HepG2 (cell line): ENCODE results near the gene MCOLN1. TPM values are rescaled to one million over a fixed set of nuclear protein-coding genes. Genes with fewer than 3 reads are reported as not detected.

Experiments used
- ARHGAP35 ChIP-seq: sonication (generic); formaldehyde crosslinking; IDR thresholded peaks from 2 replicates; pipeline ENCODE4 v1.9.0; 2022; ENCODE audit warnings: mild to moderate bottlenecking, inconsistent platforms, moderate library complexity, missing genetic modification reagents, borderline replicate concordance
- ARNT ChIP-seq: fragments of 450-650 bp; IDR thresholded peaks from 2 replicates; pipeline ENCODE4 v1.6.1; 2017
- ATF7 ChIP-seq, 2 experiments: fragments of 450-650 bp in 1 of 2; sonication (generic) in 1 of 2; formaldehyde crosslinking in 1 of 2; IDR thresholded peaks; 2 replicates each; pipeline versions ENCODE4 v1.4.0 to v1.6.1; 2016 to 2020; ENCODE audit warnings: antibody characterized with exemption in 1 of 2, mild to moderate bottlenecking in 1 of 2, missing genetic modification reagents in 1 of 2
- CBFB ChIP-seq: sonication (generic); formaldehyde crosslinking; IDR thresholded peaks from 2 replicates; pipeline ENCODE4 v1.4.0; 2020; ENCODE audit warnings: missing genetic modification reagents
- CC2D1A ChIP-seq: sonication (generic); formaldehyde crosslinking; IDR thresholded peaks from 2 replicates; pipeline ENCODE4 v1.8.1; 2023; ENCODE audit warnings: mild to moderate bottlenecking, missing genetic modification reagents
- FLYWCH1 ChIP-seq: sonication (generic); formaldehyde crosslinking; IDR thresholded peaks from 2 replicates; pipeline ENCODE4 v1.8.1; 2023; ENCODE audit warnings: mild to moderate bottlenecking, missing genetic modification reagents
- FOXP1 ChIP-seq, 2 experiments: fragments of 450-650 bp in 1 of 2; IDR thresholded peaks; 2 replicates each; pipeline ENCODE4 v1.6.1; 2017 to 2018; ENCODE audit warnings: antibody characterized with exemption in 1 of 2
- MEIS1 ChIP-seq: sonication (generic); formaldehyde crosslinking; IDR thresholded peaks from 2 replicates; pipeline ENCODE4 v1.9.0; 2021; ENCODE audit warnings: mild to moderate bottlenecking, missing genetic modification reagents, moderate library complexity, borderline replicate concordance
- NFIC ChIP-seq: IDR thresholded peaks from 2 replicates; pipeline ENCODE4 v1.6.1; 2012; ENCODE audit warnings: mild to moderate bottlenecking, low read length, inconsistent platforms
- NFRKB ChIP-seq: fragments of 450-650 bp; IDR thresholded peaks from 2 replicates; pipeline ENCODE4 v1.6.1; 2017
- NKX3-1 ChIP-seq: sonication (generic); formaldehyde crosslinking; IDR thresholded peaks from 2 replicates; pipeline ENCODE4 v1.5.0; 2020; ENCODE audit warnings: missing genetic modification reagents
- PAF1 ChIP-seq: IDR thresholded peaks from 2 replicates; pipeline ENCODE4 v1.6.1; 2016; ENCODE audit warnings: missing genetic modification reagents, missing compliant biosample characterization
- PTBP1 ChIP-seq: fragments of 200-400 bp; formaldehyde crosslinking; IDR thresholded peaks from 2 replicates; pipeline ENCODE4 v1.6.1; 2018; ENCODE audit warnings: low read length, low read depth; ENCODE audit not compliant: poor library complexity, severe bottlenecking
- SAP130 ChIP-seq: IDR thresholded peaks from 2 replicates; pipeline ENCODE4 v1.6.1; 2016; ENCODE audit warnings: low read depth
- SOX6 ChIP-seq, 2 experiments: fragments of 450-650 bp in 1 of 2; sonication (generic) in 1 of 2; formaldehyde crosslinking in 1 of 2; IDR thresholded peaks; 2 replicates each; pipeline versions ENCODE4 v1.4.0 to v1.6.1; 2017 to 2020; ENCODE audit warnings: antibody characterized with exemption in 1 of 2, mild to moderate bottlenecking in 1 of 2, missing genetic modification reagents in 1 of 2
- STAG1 ChIP-seq: sonication (generic); formaldehyde crosslinking; IDR thresholded peaks from 2 replicates; pipeline ENCODE4 v1.4.0; 2020; ENCODE audit warnings: missing genetic modification reagents
- YY1 ChIP-seq: IDR thresholded peaks from 2 replicates; pipeline ENCODE4 v1.6.1; 2011; ENCODE audit warnings: low read length, low read depth, moderate library complexity, mild to moderate bottlenecking; ENCODE audit not compliant: insufficient read depth, insufficient replicate concordance
- ZFP36 ChIP-seq: fragments of 150-350 bp; IDR thresholded peaks from 2 replicates; pipeline ENCODE4 v1.6.1; 2018; ENCODE audit warnings: borderline replicate concordance, low read length, low read depth; ENCODE audit not compliant: partially characterized antibody
- ZNF20 ChIP-seq: sonication (generic); formaldehyde crosslinking; IDR thresholded peaks from 2 replicates; pipeline ENCODE4 v1.4.0; 2020; ENCODE audit warnings: mild to moderate bottlenecking, moderate library complexity, missing genetic modification reagents
- ZNF230 ChIP-seq: sonication (generic); formaldehyde crosslinking; IDR thresholded peaks from 2 replicates; pipeline ENCODE4 v1.4.0; 2020; ENCODE audit warnings: mild to moderate bottlenecking, missing genetic modification reagents
- ZNF382 ChIP-seq: sonication (generic); formaldehyde crosslinking; IDR thresholded peaks from 2 replicates; pipeline ENCODE4 v1.5.0; 2020; ENCODE audit warnings: missing genetic modification reagents, mild to moderate bottlenecking, borderline replicate concordance
- ZNF616 ChIP-seq: sonication (generic); formaldehyde crosslinking; IDR thresholded peaks from 2 replicates; pipeline ENCODE4 v1.5.0; 2020; ENCODE audit warnings: low read depth, mild to moderate bottlenecking, missing genetic modification reagents
- ZNF775 ChIP-seq: sonication (generic); formaldehyde crosslinking; IDR thresholded peaks from 2 replicates; pipeline ENCODE4 v1.4.0; 2020; ENCODE audit warnings: missing genetic modification reagents, mild to moderate bottlenecking, moderate library complexity, borderline replicate concordance
- ZSCAN20 ChIP-seq: sonication (generic); formaldehyde crosslinking; IDR thresholded peaks from 2 replicates; pipeline ENCODE4 v1.4.0; 2020; ENCODE audit warnings: missing genetic modification reagents, mild to moderate bottlenecking, borderline replicate concordance
- polyA plus RNA-seq, 8 experiments: library from polyadenylated mRNA; depleted of rRNA in 3 of 8; stranded (reverse) in 7 of 8; unstranded in 1 of 8; fragments of >200 nt; fragmentation: Illumina TruSeq in 4 of 8; extraction: Trizol in 4 of 8; gene quantifications; 2 replicates each; pipeline versions ENCODE4 v1.2.1 to v1.2.3, GENCODE V29; 2011 to 2016; ENCODE audit warnings: low read depth in 4 of 8, missing spikeins in 1 of 8, mixed read lengths in 1 of 8; ENCODE audit not compliant: insufficient read depth in 1 of 8
- total RNA-seq, 5 experiments: library from RNA; depleted of rRNA; stranded (reverse); fragments of >200 nt; fragmentation: Illumina TruSeq; extraction: Trizol; gene quantifications; 2 replicates each; pipeline ENCODE4 v1.2.3, GENCODE V29; 2016; ENCODE audit warnings: low read depth in 1 of 5
- TF ChIP-seq, protein P1 (sequence below): sonication (generic); formaldehyde crosslinking; IDR thresholded peaks from 2 replicates; pipeline ENCODE4 v1.5.1; 2020; ENCODE audit warnings: missing genetic modification reagents, mild to moderate bottlenecking, borderline replicate concordance
- TF ChIP-seq, protein P2 (sequence below): sonication (generic); formaldehyde crosslinking; IDR thresholded peaks from 2 replicates; pipeline ENCODE4 v1.4.0; 2020; ENCODE audit warnings: mild to moderate bottlenecking, missing genetic modification reagents
- TF ChIP-seq, protein P3 (sequence below): IDR thresholded peaks from 2 replicates; pipeline ENCODE4 v1.6.1; 2016; ENCODE audit warnings: low read depth, borderline replicate concordance
- TF ChIP-seq, protein P4 (sequence below), 2 experiments: fragments of 450-650 bp in 1 of 2; sonication (generic) in 1 of 2; formaldehyde crosslinking; IDR thresholded peaks; 2 replicates each; pipeline versions ENCODE4 v1.5.0 to v1.8.0; 2020 to 2022; ENCODE audit warnings: mild to moderate bottlenecking in 1 of 2, missing genetic modification reagents in 1 of 2

The MCOLN1 gene
- total and polyA plus RNA-seq, 2 of the 13 experiments (the other 11 are each of a cell fraction or from before 2014, with no cell fraction given) = 3.4 to 15.7 TPM

DNA sequence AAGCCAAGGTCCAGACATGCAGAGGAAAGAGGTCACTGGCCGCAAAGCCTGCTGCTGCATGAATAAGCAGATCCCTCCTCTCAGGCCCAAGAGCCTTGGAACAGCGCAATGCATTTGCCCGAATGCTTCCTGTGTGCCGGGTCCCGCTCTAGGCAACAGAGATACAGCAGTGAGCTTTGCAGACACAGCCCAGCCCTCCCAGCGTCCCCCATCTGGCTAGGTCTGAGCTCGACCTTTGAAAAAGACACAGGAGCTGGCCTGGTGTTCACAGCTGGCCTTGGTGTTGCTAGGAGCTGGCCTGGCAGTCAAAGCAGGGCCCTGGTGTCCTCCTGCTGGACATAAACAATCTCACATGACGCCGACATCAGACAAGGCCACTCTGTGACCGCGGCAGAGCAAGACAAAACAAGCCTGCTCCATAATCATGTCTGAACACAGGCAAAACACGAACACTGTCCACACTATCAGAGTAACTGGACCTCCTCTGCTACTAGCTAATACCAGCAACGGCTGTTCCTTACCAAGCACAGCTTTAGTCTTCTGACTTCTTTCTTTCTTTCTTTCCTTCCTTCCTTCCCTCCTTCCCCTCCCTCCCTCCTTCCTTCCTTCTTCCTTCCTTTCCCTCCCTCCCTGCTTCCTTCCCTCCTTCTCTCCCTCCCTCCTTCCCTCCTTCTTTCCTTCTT is 27.9 kb upstream of the MCOLN1 start (continued):
- TF ChIP-seq STAG1 (CRISPR knock-in tag) = 0 out of 2 replicates have a peak, but pooled peaks have one; percentile 31
- no peak for TF ChIP-seq MEIS1 (CRISPR knock-in tag)
- no peak for TF ChIP-seq NFIC
- peak; percentile 81 for TF ChIP-seq SAP130 (CRISPR knock-in tag)
- no peak for TF ChIP-seq ZNF382
- no peak for TF ChIP-seq CC2D1A (CRISPR knock-in tag)
- TF ChIP-seq FOXP1 (IDR thresholded peaks at IDR 0.05) = 0 out of 2 replicates have a peak, but pooled peaks have one; percentile 18
- no peak for TF ChIP-seq FOXP1 (CRISPR knock-in tag; IDR thresholded peaks at IDR 0.05)
- no peak for TF ChIP-seq ARNT
- TF ChIP-seq ARHGAP35 (CRISPR knock-in tag) = 0 out of 2 replicates have a peak, but pooled peaks have one; percentile 44
- no peak for TF ChIP-seq ZFP36
- no peak for TF ChIP-seq FLYWCH1
- no peak for TF ChIP-seq YY1
- no peak for TF ChIP-seq SOX6 (IDR thresholded peaks at IDR 0.05)
- peak; percentile 63; the same call in 1 of the 2 replicates for TF ChIP-seq SOX6 (CRISPR knock-in tag; IDR thresholded peaks at IDR 0.05)
- no peak for TF ChIP-seq CBFB (CRISPR knock-in tag)
- TF ChIP-seq ZNF775 (CRISPR knock-in tag) = no peak
- no peak for TF ChIP-seq ATF7 (IDR thresholded peaks at IDR 0.05)
- no peak for TF ChIP-seq ATF7 (CRISPR knock-in tag; IDR thresholded peaks at IDR 0.05)
- TF ChIP-seq PTBP1 = no peak
- TF ChIP-seq, protein P1, sequence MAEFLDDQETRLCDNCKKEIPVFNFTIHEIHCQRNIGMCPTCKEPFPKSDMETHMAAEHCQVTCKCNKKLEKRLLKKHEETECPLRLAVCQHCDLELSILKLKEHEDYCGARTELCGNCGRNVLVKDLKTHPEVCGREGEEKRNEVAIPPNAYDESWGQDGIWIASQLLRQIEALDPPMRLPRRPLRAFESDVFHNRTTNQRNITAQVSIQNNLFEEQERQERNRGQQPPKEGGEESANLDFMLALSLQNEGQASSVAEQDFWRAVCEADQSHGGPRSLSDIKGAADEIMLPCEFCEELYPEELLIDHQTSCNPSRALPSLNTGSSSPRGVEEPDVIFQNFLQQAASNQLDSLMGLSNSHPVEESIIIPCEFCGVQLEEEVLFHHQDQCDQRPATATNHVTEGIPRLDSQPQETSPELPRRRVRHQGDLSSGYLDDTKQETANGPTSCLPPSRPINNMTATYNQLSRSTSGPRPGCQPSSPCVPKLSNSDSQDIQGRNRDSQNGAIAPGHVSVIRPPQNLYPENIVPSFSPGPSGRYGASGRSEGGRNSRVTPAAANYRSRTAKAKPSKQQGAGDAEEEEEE = no peak
- no peak for TF ChIP-seq PAF1 (CRISPR knock-in tag)
- TF ChIP-seq, protein P2, sequence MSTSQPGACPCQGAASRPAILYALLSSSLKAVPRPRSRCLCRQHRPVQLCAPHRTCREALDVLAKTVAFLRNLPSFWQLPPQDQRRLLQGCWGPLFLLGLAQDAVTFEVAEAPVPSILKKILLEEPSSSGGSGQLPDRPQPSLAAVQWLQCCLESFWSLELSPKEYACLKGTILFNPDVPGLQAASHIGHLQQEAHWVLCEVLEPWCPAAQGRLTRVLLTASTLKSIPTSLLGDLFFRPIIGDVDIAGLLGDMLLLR (CRISPR knock-in tag) = no peak
- TF ChIP-seq ZSCAN20 (CRISPR knock-in tag) = no peak
- TF ChIP-seq NKX3-1 (CRISPR knock-in tag) = no peak
- TF ChIP-seq, protein P3, sequence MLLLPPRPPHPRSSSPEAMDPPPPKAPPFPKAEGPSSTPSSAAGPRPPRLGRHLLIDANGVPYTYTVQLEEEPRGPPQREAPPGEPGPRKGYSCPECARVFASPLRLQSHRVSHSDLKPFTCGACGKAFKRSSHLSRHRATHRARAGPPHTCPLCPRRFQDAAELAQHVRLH (CRISPR knock-in tag) = 0 out of 2 replicates have a peak, but pooled peaks have one; percentile 66
- TF ChIP-seq, protein P4, sequence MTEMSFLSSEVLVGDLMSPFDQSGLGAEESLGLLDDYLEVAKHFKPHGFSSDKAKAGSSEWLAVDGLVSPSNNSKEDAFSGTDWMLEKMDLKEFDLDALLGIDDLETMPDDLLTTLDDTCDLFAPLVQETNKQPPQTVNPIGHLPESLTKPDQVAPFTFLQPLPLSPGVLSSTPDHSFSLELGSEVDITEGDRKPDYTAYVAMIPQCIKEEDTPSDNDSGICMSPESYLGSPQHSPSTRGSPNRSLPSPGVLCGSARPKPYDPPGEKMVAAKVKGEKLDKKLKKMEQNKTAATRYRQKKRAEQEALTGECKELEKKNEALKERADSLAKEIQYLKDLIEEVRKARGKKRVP (CRISPR knock-in tag; IDR thresholded peaks at IDR 0.05) = no peak
- no peak for TF ChIP-seq ZNF230 (CRISPR knock-in tag)
- TF ChIP-seq NFRKB = no peak; the same call in 1 of the 2 replicates
- no peak for TF ChIP-seq ZNF616
- TF ChIP-seq ZNF20 (CRISPR knock-in tag) = no peak
